Posterior vena cava (tissue), 2 donors: Measurements from ENCODE around the gene KIAA1586. TPM values are rescaled to one million over a fixed set of nuclear protein-coding genes. Genes with fewer than 3 reads are reported as not detected.
A peak's percentile ranks its signal among the peaks of the same experiment; 100 is the strongest.
"Not testable (repeated sequence)": the region's sequence is repeated elsewhere in the genome, so short reads cannot be mapped to it uniquely, and the experiment has no call there.

Source experiments
- DNase-seq: peaks from one replicate; pipeline ENCODE4 v3.0.0-alpha.2; 2020; ENCODE audit warnings: low spot score
- intact Hi-C, 2 donors: fragments of 100-400 bp; cut with DNase I; formaldehyde crosslinking; loops; one replicate each; pipeline versions ENCODE4 v1.14.1 to v1.14.2; 2022 to 2023
- total RNA-seq, 2 donors: library from RNA; stranded (reverse); fragmentation: NEBNext Ultra II Directional; extraction: Animal tissue kit (Norgen Biotek cat#: 25700); gene quantifications; one replicate each; pipeline ENCODE4 v1.2.1, GENCODE V29; 2021
- donor health status: DM: yes; HTN: yes; CAD: no.
- donor health status: DM: yes; HTN: yes; CAD: no.

KIAA1586 gene
- total RNA-seq, 2 donors from 2014 or later: 15.3 to 15.8 TPM

GRCh38 chr6:57040011-57040410 is 6.5 kb upstream of the KIAA1586 start:
- no peak for DNase-seq
- intact Hi-C loops: no loop called here

- DNase-seq, intact Hi-C loops: not testable (repeated sequence)
Measured at GRCh38 chr6:57044061-57044460, 2.4 kb upstream of the KIAA1586 start.

DNA sequence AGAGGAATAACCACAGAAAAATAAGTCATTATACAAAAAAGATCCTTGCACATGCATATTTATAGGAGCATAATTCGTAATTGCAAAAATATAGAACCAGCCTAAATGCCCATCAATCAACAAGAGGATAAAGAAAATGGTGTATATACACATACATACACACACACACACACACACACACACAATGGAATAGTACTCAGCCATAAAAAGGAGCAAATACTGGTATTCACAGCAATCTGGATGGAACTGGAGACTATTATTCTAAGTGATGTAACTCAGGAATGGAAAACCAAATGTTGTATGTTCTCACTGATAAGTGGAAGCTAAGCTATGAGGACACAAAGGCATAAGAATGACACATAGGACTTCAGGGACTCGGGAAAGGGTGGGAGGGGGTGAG is 1.9 kb upstream of the KIAA1586 start:
- DNase-seq: no peak
- intact Hi-C loops: no loop called here

DNA sequence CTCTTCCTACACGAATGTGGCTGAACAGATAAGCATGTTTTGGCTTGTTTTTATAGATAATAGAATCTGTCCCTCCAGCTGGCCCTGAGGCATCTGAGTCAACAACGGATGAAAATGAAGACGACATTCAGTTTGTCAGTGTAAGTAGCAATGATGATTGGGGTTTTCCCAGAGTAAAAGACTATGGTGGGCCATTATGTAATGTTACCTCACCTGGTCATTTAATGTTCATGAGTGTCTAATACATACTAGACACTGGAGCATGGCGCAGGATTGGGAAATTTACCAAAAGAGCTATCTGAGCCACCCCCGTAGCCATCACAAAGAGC is 728 bp downstream of the KIAA1586 start:
- intact Hi-C loops, DNase-seq: not testable (repeated sequence)

GRCh38 chr6:57047859-57048258 is 1.4 kb downstream of the KIAA1586 start:
- intact Hi-C loops, DNase-seq: not testable (repeated sequence)

DNA sequence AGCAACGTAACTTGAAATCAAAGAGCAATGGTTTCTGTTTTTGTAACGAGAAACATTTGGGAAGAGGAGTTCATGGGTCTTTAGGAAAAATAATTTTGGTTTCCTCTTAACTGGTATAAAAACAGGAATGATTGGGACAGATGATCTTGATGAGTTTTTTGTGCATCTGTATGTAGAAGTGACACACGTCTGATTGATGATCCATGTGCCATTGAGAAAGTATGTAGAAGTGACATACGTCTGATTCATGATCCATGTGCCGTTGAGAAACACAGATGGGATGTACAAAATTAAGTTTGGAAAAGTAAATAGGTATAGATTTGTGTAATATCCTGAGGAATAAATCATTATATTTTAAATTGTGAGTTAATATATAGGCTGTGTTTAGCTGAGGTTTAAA is 2.1 kb downstream of the KIAA1586 start:
- no peak for DNase-seq
- intact Hi-C loops: no loop called here

- intact Hi-C loops: no loop called here
Measured at GRCh38 chr6:57063847-57064246, 17.4 kb downstream of the KIAA1586 start.

DNA sequence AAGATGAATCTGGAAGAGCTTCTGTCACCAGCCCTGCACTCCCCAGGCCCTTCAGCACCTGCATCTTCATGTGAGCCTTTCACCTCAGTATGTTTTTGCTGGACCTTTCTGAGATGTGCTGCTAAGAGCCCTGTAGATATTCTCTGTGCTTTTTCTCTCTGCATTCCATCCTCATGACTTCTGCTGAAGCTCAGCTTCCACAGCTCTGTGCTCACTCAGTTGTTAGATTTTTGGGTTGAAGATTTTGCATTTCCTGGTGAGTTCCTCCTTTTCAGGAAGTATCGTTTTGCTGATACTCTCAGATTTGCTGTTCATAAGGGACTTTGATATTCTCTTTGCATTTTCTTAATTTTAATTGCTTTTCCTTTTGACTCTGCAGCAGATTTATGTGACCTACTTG is 18.3 kb downstream of the KIAA1586 start:
- intact Hi-C loops: no loop called here
- no peak for DNase-seq

More at GRCh38 chr6:57063847-57064246, 17.4 kb downstream of the KIAA1586 start:
- no peak for DNase-seq

- DNase-seq: no peak
- intact Hi-C loops: no loop called here
Measured at GRCh38 chr6:57068061-57068460, 21.6 kb downstream of the KIAA1586 start.

DNA sequence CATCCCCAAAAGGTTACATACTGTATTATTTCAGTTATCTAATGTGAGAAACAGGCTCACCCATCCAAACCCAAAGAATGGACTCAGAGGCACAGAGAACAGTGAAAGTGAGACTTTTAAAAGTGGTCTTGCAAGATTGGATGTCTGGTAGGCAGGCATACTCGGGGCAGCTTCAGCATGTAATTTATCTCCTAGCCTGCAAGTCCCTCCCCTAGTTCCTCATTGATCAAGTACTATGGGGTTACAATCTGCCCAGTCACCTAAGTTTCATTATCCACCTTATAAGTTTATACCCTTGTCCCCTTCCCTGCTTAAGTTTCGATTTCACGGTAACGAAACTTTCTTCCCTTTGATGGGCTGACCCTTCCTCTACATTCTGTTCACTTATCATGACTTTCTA is 22.7 kb downstream of the KIAA1586 start:
- intact Hi-C loops: no loop called here
- no peak for DNase-seq

DNA sequence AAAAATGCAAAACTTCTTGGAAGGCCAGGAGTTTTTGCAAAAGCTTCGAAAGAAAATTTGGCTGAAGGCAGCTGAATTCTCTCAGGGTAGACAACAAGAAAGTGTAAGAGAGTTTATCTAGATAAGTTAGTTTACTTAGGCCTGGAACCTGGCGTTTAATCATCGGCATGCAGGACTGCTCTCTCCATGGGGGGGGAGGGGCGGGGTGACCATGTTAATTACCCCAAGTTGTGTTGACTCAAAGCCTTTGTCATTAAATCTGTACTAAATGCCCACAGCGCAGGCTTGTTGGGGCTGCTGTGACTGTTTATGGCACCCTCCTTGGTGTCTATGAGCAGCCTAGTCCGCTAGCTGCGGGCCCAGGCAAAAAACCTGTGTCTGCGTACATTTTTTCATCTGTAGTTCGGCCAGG is 23.4 kb downstream of the KIAA1586 start:
- DNase-seq: no peak
- intact Hi-C loops: no loop called here

- no peak for DNase-seq
Measured at GRCh38 chr6:57072108-57072507, 25.6 kb downstream of the KIAA1586 start.

GRCh38 chr6:57074383-57074782 is 27.9 kb downstream of the KIAA1586 start:
- intact Hi-C loops: no loop called here
- DNase-seq: no peak

More at GRCh38 chr6:57072108-57072507, 25.6 kb downstream of the KIAA1586 start:
- intact Hi-C loops: no loop called here

- DNase-seq: no peak
- intact Hi-C loops: no loop called here
Measured at GRCh38 chr6:57075092-57075491, 28.6 kb downstream of the KIAA1586 start.

- intact Hi-C loops: no loop called here
- DNase-seq: no peak
Measured at GRCh38 chr6:57078531-57079207, 32.2 kb downstream of the KIAA1586 start.

GRCh38 chr6:57085471-57085870 is 39.0 kb downstream of the KIAA1586 start:
- intact Hi-C loops: no loop called here
- no peak for DNase-seq

- DNase-seq: no peak
- intact Hi-C loops: no loop called here
Measured at GRCh38 chr6:57086843-57087242, 40.4 kb downstream of the KIAA1586 start.

GRCh38 chr6:57087916-57088315 is 41.4 kb downstream of the KIAA1586 start:
- intact Hi-C loops: no loop called here

DNA sequence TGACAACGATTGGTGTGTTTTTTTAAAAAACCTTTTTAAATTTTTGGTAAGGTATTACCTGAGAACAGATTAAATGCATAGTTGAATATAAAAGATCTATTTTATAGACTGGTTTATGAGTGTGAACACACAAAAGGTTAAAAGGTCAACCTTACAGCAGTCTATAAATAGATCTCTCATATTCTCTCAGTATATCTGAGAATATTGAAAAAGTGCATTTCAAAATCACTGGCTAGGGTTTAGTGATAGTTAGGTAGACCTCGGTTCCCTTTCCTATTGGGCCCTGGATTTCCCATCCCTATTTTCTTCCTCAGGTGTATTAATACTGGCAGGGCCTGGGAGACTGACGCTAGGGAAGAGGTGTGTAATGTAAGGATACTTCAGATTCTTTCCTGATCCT is 42.8 kb downstream of the KIAA1586 start:
- intact Hi-C loops: no loop called here
- no peak for DNase-seq

More at GRCh38 chr6:57087916-57088315, 41.4 kb downstream of the KIAA1586 start:
- DNase-seq: no peak

DNA sequence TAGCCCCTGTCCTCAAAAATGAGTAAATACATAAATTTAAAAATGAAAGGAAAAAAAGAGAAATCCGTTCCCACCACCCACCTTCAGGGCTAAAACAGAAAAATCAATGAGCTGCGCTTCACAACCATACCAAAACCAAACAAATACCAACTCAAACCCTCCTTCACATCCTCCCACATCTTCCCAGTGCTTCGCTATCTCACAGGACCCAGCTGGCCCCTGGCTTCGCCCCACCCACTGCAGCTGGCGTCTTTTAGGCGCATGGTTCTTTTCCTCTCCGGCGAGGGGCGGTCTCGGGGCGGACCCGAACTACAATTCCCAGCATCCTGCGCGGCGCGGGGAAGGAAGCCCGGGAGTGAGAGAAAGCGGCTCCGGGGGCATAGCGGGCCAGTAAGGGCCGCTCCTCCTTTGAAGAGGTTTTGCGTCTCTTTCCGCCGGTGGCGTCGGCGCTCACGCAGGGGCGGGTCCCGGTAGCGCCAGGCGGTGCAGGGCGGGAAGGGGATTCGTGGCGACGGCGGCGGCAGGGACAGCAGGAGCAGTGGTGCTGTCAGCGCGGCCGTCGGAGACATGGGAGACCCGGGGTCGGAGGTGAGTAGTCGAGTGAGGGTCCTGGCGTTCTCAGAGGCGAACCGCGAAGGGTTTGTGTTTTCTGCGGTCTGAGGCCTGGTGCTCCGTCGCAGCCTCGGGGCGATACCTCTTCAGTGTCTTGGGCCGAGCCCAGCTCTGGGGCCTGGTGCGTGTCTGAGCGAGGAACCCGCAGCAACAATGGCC is 43.4 kb downstream of the KIAA1586 start, which contains the start of gene ZNF451:
ZNF451 (plus strand) TSS at position 502 of the 771 bp plus-strand sequence; CDS start at position 568, 66 bp downstream.
- intact Hi-C loops: no loop called here
- peak; percentile 99 for DNase-seq
